Stimulated activated CD4-positive, alpha-beta T cell treated with anti-CD3 and anti-CD28 coated beads, Interleukin-12 subunit alpha, Interleukin-12 subunit beta, amount 100 ng/mL, for 4 hours (primary cell): Measurements from ENCODE around the gene PRPH.
"Not testable (repeated sequence)": the region's sequence is repeated elsewhere in the genome, so short reads cannot be mapped to it uniquely, and the experiment has no call there.

Source experiments
- DNase-seq: peaks from one replicate; pipeline ENCODE4 v3.0.0-alpha.2; 2020

The PRPH gene

DNA sequence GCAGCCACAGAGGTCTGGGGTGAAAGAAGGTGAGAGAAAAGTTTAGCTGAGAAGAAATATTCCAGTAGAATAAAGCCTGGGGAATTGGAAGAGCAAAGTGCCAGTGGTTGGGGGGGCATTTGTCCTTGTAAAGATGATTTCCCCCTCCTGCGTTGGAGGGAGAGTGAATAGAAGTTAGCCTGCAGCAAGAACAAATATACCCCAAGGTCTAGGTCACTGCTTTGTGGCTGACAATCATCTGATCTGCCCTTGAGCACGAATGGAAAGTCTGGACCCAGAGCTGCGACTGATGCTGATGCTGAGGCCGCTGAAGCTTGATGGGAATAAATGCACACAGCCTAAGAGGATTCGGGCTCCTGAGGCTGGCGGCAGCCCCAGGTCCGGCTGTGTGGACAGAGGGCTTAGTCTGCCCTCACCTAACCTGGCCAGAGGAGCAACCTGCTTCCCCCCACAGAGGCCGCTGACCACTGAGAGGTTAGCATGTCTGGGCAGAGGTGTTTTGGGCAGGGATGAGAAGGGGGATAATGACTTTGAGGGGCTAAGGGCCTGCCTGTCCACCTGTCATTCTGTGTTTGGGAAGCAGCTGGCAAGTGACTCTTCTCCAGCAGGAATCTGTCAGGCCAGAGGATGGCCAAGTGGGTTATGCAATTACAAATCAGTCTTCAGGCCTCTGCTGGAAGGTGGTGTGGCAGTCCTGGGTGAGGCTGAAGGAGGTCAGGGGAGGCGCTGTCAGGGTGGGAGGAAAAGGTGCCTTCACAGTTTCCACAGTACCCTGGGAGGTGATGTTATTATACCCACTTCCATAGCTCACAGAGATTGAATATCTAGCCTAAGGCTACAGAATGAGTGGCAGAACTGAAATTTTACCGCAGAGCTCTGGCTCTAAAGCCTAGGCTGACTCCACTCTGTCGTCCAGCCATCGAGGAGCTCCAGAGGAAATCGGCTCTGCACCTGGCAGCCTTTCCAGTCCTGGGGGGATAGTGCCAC, 18.4 kb upstream of the PRPH start:
- DNase-seq = no peak

DNA sequence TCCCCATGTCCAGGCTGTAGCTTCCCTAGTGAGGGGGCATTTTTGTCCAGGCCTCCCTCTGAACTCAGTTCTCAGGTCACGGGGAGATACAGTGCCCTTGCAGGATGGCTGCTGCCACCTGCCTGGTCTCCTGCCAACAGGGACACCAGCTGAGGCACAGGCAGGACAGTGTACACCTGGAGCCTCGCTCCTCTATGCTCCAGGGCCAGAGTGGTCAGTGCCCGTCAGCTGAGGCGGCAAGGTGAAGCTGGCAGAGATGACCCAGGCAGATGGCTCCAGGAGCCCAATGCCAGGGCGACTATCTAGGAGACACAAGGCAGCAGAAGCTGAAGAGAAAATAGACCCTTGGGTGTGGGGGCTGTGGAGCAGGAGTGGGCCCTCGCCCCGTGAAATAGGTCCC, 17.5 kb upstream of the PRPH start:
- DNase-seq = no peak

DNA sequence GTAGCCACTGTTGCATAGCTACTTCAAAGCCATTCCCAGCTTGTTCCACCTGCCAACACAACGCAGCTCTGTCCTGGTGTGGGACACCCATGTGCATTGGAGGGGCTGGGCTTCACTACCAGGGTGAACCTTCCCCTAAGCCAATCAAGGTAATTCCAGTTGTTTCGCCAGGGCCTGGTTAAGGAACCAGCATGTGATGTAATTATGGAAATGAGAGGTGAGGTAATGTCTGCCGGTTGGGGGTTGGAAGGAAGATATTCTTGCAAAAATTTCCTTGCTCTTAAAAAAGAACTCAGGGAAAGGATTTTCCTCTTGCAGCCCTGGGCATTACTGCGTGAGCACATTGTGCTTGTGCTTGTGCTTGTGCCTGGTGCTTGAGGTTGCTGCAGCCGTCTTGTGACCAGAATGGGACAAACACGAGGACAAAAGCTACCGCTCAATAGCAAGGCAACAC, 15.2 kb upstream of the PRPH start:
- DNase-seq = no peak

DNA sequence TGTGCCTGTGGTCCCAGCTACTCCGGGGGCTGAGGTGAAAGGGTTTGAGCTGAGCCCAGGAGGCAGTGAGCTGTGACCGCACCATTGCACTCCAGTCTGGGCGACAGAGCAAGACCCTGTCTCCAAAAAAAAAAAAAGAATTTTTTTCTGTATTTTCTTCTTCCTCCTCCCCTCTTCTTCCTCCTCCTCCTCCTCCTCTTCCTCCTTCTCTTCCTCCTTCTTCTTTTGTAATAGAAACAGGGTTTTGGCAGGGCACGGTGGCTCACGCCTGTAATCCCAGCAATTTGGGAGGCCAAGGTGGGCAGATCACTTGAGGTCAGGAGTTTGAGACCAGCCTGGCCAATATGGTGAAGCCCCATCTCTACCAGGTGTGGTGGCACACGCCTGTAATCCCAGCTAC, 14.4 kb upstream of the PRPH start:
- DNase-seq = not testable (repeated sequence)

DNA sequence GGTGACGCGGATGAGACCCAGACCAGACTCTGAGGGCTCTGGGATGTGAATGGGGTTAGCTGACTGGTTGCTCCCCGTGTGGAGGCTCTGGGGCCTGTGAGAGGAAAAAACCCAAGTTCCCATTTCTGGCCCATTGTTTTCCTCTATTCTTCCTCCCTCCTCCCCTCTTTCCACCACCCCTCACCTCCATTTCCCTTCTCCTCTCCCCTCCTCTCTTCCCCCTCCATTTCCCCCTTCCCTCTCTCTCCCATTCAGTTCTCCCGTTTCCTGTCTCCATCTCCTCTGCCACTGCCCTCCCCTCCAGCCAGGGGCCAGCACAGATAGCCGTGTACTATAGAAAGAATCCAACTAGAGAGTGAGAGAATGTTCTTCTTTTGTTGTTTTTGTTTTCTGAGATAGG, 12.6 kb upstream of the PRPH start:
- no peak for DNase-seq

DNA sequence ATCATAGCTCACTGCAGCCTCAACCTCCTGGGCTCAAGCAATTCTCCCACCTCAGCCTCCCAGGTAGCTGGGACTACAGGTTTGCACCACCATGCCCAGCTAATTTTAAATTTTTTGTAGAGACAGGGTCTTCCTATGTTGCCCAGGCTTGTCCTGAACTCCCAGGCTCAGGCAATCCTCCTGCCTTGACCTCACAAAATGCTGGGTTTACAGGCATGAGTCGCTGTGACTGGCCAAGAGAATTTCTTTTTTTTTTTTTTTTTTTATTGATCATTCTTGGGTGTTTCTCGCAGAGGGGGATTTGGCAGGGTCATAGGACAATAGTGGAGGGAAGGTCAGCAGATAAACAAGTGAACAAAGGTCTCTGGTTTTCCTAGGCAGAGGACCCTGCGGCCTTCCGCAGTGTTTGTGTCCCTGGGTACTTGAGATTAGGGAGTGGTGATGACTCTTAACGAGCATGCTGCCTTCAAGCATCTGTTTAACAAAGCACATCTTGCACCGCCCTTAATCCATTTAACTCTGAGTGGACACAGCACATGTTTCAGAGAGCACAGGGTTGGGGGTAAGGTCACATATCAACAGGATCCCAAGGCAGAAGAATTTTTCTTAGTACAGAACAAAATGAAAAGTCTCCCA, 12.1 kb upstream of the PRPH start:
- not testable (repeated sequence) for DNase-seq

DNA sequence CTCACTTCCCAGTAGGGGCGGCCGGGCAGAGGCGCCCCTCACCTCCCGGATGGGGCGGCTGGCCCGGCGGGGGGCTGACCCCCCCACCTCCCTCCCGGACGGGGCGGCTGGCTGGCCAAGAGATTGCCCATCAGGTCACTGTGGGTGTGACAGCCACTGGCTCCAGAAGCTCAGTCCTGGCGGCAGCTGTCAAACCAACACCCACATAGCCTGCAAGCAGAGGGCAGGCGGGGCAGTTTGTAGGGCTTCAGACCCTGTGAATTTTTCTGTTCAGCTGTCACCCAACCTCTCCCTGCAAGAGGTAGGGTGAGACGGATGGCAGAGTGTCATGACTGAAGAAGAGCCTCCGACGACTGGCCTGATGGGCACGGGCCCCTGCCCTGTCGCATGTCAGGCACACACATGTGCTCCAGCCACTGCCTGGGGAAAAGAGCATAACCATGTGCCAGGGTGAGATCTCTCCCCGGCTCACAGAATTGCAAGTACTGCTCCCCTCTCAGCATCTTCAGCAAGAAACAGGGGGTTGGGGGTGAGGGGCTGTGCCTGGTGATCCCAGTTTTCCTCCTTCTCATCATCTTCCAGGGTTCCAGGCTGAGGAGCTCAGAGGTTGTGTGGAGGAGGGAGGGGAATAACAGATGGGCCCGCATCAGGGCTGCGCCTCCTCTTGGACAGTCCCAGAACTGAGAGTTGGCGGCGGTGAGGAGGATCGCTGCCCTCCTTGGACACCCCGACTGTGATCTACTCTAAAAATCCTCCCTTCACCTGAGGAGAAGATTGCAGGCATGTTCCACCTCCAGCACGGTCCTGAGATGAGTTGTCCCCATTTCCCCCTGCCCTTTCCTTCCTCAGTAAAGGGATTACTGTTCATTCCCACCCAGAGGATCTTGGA, 11.2 kb upstream of the PRPH start:
- no peak for DNase-seq

DNA sequence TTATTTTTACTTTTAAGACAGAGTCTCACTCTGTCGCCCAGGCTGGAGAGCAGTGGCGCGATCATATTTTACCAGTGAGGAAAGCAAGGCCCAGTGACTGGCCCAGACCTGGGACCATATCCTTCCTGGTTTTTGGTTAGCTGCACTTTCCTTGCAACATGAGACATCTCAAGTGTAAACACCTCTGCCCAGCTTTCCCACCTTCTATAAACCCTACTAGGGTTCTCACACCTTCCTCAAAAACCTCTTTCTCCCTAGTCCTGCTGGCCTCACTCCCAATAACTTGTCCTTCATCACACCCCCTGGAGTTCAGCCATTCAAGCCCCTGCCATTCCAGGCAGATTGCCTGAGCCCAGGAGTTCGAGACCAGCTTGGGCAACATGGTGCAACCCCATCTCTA, 10.3 kb upstream of the PRPH start:
- DNase-seq = no peak

DNA sequence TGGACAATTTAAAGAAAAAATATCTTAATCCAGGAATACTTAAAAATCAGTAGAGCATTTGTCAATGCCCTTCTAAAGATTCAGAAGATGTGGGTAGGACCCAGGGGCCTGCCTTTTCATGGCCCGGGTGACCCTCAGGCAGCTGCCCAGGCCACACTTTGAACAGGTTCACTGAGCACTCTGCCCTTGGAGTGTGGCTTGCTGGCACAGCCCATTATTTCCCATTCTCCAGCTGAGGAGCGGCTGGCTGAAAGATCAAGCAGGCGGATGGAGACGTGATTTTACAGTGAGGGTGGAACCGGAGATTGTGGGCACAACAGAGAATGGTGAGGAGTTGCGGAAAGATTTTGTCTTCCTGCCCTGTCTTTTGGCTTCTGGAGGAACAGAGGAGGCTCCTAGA, 7.1 kb upstream of the PRPH start:
- DNase-seq = no peak

DNA sequence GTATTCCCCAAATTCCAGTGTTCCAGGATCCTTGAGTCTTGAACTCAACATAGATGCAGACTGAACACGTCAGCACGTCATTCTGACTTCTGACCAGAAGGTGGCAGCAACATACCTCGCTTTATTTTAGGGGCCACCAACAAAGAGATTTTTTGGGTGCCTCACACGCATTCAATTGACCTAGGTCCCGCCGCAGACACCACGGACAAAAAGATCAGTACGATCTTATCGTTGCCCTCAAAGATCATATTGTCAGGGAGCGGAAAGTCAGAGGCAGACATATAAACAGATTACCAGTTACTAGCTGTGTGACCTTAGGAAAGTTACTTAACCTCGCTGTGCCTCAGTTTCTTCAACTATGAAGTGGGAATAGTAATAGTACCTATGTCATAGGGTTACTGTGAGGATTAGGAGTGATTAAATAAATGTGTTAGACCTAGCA, 6.5 kb upstream of the PRPH start:
- DNase-seq = peak; percentile 52

DNA sequence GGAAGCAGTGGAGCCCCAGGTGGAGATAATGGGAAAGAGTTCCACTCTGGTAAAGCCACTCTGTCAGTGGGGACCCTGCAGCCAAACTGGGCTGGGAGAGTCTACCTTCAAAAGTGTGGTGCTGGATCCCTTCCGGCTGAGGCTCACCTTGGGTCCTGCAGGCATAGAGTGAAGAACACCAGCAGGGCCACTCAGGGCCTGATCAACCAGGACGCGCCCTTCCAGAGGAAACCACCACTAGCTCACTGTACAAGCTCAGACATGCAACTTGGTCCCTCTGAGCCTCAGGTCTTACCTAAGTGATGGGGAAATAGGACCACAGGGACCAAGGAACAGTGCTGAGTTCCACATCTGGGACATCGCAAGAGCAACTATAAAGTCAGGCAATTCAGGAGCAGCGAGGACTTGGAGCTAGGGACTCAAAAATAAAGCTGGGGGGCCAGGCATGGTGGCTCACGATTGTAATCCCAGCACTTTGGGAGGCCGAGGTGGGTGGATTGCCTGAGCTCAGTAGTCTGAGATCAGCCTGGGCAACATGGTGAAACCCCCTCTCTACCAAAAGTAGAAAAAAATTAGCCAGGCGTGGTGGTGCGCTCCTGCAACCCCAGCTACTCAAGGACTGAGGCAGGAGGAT, 5.9 kb upstream of the PRPH start:
- no peak for DNase-seq

DNA sequence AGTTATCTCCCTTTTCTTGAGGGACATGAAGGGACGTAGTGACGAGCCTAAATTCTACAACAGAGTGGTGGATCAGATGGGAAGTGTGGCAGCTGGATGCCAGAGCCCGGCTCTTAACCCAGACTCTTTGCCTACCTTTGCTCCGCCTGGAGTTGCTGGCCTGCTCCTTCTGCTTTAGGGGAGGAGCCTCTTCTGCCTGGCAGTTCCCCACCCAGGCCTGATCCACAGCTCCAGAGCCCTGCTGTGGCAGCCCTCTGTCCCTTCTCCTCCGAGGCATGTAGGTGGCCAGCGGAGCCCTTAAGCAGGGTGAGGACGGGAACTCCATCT, 2.3 kb upstream of the PRPH start:
- no peak for DNase-seq

DNA sequence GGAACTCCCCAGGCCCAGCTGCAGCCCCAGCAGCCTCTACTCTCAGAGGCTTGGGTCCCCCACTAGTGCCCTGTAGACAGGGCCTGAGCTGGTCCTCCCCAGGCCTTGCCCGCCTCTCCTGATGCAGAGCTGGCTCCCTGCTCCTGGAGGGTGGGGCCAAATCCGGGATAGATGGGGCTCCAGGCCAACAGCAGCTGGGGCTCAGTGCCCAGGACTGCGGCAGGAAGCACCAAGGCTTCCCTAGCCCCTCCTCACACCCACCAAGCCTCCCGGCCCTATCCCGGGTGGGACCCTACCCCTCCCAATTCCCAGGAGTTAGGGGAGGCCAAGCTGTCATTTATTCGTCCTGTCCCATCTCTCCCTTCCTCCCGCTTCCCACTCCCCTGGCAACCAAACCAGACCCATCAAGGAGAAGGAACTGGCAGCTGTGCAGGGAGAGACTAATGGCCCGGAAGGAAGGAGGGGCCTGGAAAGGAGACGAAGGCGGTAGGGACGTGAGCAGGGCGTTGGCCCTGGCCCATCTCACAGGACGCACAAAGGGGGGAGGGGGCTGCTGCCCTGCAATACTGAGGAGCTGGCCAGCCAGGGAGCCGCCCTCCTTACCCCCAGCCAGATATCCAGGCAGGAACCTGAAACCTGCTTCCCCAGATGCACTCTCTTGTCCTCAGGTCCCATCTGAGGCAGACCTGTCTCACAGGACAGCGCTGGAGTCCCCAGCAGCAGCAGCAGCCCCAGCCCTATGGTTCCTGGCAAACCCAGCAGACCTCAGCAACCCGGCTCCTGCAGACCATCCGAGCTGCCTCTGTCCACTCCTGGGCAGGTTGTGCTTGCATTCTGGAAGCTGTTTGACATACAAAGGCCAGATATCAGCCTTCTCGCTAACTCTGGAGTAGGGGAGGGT, 1.6 kb upstream of the PRPH start:
- DNase-seq = no peak

DNA sequence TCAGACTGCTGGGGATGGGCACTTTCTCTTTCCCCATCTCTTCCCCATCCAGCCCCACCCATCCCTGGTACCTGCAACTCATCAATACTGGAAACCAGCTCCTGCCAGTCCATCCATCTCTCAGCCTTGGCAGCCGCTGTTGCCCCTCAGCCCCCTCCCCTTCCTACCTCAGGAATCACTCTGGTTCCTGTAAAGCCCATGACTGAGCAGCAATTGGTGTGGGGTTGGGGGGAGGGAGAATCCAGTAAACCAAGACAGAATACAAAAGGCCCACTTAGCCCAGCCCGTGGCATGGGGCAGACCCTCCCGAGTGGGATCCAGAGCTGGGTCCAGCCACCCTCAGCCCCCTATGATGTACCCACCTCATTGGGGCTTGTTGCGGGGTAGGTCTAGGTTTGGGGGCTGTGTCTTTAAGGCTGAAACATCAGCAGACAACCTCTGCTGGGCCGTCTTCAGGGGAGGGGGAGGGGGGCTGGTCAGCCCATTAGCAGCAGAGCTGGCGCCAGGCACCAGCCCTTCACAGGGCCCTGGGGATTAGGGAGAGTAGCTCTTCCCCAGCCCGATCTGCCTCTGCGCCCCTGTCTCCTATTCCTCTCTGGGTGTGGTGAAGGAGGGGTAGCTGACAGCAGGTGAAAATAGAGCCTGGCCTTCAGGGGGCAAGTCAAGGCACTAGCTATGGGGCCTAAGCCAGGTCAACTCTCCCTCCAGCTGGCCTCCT, 702 bp upstream of the PRPH start:
- DNase-seq = no peak

DNA sequence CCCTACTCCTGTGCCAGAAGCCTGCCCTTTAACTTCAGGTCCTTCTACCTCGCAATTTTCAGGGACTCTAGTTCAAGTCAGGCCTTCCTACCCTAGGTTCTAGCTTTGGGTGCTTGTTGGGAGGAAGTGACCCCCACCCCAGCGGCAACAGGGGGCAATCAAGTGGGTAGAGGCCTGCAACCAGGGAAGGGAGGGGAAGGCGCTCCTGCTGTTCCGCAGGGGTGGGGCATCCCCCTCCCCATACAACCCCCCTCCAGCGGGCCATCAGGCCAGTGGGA, 204 bp upstream of the PRPH start:
- DNase-seq = no peak

DNA sequence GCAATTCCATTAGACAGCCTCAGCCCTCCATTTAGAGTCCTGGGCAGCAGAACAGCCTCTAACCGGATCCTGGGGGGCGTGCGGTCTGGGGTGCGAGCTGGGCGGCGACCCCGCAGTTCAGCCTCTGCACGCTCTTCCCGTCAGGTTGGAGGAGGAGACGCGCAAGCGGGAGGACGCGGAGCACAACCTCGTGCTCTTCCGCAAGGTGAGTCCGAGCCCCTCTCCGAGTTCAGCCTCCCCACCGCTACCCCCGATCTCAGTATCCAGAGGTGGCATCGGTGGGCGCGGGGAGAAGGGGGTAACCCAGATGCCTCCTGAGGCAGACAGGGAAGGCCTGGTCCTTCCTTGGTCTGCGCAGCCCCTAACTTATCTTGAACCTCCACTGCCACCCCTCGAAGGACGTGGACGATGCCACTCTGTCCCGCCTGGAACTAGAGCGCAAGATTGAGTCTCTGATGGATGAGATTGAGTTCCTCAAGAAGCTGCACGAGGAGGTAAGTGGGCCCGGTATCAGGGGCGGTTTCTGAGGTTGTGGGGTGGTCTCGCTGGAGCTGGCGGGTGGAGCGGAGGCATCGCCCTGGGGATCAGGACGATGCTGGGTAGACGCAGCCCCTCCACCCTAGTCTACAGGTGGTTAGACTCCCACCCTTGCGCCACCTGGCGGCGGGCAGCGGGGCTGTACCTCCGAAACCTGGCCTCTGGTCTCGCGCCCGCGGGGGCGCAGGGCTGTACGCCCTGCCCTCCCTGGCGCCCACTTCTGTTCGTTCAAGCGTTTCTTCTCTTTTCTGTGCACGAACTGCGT, 1.3 kb downstream of the PRPH start:
- DNase-seq = peak; percentile 60

DNA sequence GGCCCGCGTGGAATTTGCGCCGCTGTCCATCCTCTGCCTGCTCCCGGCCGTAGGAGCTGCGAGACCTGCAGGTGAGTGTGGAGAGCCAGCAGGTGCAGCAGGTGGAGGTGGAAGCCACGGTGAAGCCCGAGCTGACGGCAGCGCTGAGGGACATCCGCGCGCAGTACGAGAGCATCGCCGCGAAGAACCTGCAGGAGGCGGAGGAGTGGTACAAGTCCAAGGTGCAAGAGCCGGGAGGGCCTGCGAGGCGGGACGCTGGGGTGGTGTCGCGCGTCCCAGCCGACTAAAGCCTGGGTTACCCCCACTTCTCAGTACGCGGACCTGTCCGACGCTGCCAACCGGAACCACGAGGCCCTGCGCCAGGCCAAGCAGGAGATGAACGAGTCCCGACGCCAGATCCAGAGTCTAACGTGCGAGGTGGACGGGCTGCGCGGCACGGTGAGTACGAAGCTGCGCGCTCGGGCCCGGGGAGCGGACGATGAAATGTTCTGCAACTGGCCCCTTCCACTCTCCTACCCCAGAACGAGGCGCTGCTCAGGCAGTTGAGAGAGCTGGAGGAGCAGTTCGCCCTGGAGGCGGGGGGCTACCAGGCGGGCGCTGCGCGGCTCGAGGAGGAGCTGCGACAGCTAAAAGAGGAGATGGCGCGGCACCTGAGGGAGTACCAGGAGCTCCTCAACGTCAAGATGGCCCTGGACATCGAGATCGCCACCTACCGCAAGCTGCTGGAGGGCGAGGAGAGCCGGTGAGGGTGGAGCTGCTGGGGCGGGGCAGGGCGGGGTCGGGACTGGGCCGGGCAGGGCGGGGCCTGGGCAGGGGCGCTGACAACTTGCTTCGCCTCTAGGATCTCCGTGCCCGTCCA, 2.1 kb downstream of the PRPH start:
- peak; percentile 27 for DNase-seq

DNA sequence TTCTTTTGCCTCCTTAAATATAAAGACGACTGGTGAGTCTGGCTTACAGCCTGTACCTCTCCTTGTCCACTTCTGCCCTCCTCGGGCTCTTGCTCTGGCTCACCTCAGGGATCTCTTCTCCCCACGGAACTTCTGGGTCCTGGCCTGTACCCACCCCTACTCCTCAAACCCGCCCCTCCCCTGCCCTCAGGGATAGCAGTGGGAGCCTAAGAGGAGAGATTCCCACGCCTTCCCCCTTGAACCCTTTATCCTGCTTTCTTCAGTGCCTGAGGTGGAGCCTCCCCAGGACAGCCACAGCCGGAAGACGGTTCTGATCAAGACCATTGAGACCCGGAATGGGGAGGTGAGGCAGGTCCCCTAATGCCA, 2.7 kb downstream of the PRPH start:
- no peak for DNase-seq

DNA sequence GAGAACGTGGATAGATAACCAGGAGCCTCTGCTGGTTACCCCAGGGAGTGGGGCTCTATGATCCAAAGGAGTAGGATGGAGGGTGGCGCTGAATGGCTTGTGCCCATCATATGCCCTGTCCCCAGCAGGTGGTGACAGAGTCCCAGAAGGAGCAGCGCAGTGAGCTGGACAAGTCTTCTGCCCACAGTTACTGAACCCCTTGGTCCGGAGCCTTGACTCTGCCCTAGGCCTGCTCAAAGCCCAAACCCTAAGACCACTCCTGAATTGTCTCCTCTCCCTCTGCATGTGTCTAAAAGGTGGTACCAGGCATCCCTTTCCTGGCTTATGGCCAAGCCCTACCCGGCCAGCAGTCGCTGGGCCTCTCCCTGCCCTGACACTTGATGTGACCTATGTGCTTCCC, 3.2 kb downstream of the PRPH start:
- DNase-seq = no peak

DNA sequence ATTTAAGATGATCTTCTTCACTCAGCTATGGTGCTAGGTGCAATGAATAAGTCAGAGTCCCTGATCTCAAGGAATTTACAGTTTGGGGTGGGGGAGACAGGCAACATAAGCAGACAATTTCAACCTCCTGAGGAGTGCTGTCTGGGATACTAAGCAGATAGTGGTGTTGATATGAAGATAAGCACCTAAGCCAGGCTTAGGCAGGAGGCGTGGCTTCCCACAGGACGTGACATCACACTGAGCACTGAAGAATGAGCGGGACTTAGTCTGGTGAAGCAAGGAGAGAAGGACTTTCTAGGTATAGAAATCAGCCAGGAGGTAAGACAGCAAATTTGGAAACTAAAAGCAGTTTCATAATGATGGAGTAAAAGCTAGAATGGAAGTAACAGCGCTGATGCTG, 6.8 kb downstream of the PRPH start:
- DNase-seq = no peak
